OCI-LY7 (cell line): ENCODE data around the gene OR6Q1.

ENCODE experiments used
- EZH2phosphoT487 ChIP-seq: fragments of 200-600 bp; sonication (generic); IDR thresholded peaks from 2 replicates; pipeline ENCODE4 v1.6.1; 2018; ENCODE audit warnings: low read depth, borderline replicate concordance, mild to moderate bottlenecking, mixed run types, antibody characterized with exemption, low read length, moderate library complexity, mixed read lengths
- TF ChIP-seq, protein P1 (sequence below): fragments of 200-600 bp; sonication (generic); conservative IDR thresholded peaks from 2 replicates; pipeline ENCODE4 v1.5.1; 2014; ENCODE audit warnings: mild to moderate bottlenecking, antibody characterized with exemption, low read length, moderate library complexity, mixed read lengths

DNA sequence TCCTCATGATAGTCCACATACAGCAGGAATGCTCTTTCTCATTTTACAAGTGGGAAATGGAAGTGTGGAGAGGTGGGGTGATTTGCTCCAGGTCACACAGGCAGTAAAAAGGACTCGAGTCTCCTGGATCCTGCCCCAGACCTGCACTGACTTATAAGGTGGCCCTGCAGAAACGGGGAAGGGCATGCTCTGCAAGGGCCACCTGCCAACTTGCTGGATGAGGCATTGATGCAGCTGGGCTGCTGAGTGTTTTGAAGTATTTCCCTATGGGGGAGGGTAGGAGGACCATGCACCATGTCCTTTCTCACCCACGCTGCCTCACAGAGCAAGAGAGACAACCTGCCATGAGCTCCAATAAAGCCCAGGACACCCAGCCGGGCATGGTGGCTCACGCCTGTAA, 36.9 kb downstream of the OR6Q1 start:
- TF ChIP-seq, protein P1, sequence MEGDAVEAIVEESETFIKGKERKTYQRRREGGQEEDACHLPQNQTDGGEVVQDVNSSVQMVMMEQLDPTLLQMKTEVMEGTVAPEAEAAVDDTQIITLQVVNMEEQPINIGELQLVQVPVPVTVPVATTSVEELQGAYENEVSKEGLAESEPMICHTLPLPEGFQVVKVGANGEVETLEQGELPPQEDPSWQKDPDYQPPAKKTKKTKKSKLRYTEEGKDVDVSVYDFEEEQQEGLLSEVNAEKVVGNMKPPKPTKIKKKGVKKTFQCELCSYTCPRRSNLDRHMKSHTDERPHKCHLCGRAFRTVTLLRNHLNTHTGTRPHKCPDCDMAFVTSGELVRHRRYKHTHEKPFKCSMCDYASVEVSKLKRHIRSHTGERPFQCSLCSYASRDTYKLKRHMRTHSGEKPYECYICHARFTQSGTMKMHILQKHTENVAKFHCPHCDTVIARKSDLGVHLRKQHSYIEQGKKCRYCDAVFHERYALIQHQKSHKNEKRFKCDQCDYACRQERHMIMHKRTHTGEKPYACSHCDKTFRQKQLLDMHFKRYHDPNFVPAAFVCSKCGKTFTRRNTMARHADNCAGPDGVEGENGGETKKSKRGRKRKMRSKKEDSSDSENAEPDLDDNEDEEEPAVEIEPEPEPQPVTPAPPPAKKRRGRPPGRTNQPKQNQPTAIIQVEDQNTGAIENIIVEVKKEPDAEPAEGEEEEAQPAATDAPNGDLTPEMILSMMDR = no peak
- TF ChIP-seq EZH2phosphoT487 = no peak
